OCI-LY3 (cell line): ENCODE measurements around the gene FAM83E.

Experiments used
- CTCF ChIP-seq: fragments of 200-600, 300-600 bp; sonication (generic); IDR thresholded peaks from 2 replicates; pipeline ENCODE4 v1.5.1; 2014; ENCODE audit warnings: antibody characterized with exemption, low read length, low read depth
- EZH2phosphoT487 ChIP-seq: fragments of 200-600 bp; shearing (Covaris generic); IDR thresholded peaks from 2 replicates; pipeline ENCODE4 v1.6.1; 2018; ENCODE audit warnings: antibody characterized with exemption, mixed run types, low read depth

- TF ChIP-seq CTCF = no peak
- no peak for TF ChIP-seq EZH2phosphoT487
Measured at GRCh38 chr19:48648134-48648533, 33.3 kb upstream of the FAM83E start.
